Keratinocyte (primary cell): ENCODE results near the gene BABAM2. TPM values are rescaled to one million over a fixed set of nuclear protein-coding genes. Genes with fewer than 3 reads are reported as not detected.

ENCODE experiments used
- DNase-seq: peaks from one replicate; pipeline ENCODE4 v3.0.0-alpha.2; 2011; ENCODE audit warnings: low read depth, missing footprints, low spot score
- FAIRE-seq: peaks from 2 replicates; lab custom pipeline; 2011; peaks lifted over from hg19 to GRCh38; lab: Jason Lieb, UNC
- H2AFZ ChIP-seq: 2 replicates; pipeline ENCODE4 v1.6.0; 2012; ENCODE audit warnings: low read length, control low read depth, inconsistent platforms; ENCODE audit not compliant: control insufficient read depth
- H3K27ac ChIP-seq: 2 replicates; pipeline ENCODE4 v1.5.1; 2011; ENCODE audit warnings: low read length; ENCODE audit not compliant: control insufficient read depth, insufficient read depth
- H3K27me3 ChIP-seq: 3 replicates; pipeline ENCODE4 v1.6.0; 2011; ENCODE audit warnings: low read length; ENCODE audit not compliant: control insufficient read depth, insufficient read depth; ENCODE audit errors: extremely low read depth
- H3K36me3 ChIP-seq, 2 experiments: 2 replicates in 1 of 2; 3 replicates in 1 of 2; pipeline ENCODE4 v1.5.1; 2011; ENCODE audit warnings: low read length in 2 of 2, mild to moderate bottlenecking in 1 of 2; ENCODE audit not compliant: control insufficient read depth in 2 of 2, insufficient read depth in 2 of 2; ENCODE audit errors: extremely low read depth in 1 of 2
- H3K4me1 ChIP-seq: 3 replicates; pipeline ENCODE4 v1.5.1; 2011; ENCODE audit warnings: low read length; ENCODE audit not compliant: control insufficient read depth, insufficient read depth; ENCODE audit errors: extremely low read depth
- H3K4me2 ChIP-seq: 3 replicates; pipeline ENCODE4 v1.6.0; 2011; ENCODE audit warnings: low read depth, low read length; ENCODE audit not compliant: control insufficient read depth, insufficient read depth; ENCODE audit errors: extremely low read depth
- H3K4me3 ChIP-seq, 3 experiments: fragments of 200-600 bp in 1 of 3; sonication (generic) in 1 of 3; 2 replicates in 2 of 3; 3 replicates in 1 of 3; pipeline ENCODE4 v1.5.1; 2011 to 2016; ENCODE audit warnings: low read length in 3 of 3, mild to moderate bottlenecking in 3 of 3, control low read depth in 2 of 3, inconsistent platforms in 1 of 3, low read depth in 1 of 3, mixed read lengths in 1 of 3, mixed run types in 1 of 3, moderate library complexity in 1 of 3; ENCODE audit not compliant: control insufficient read depth in 2 of 3, insufficient read depth in 2 of 3; ENCODE audit errors: extremely low read depth in 1 of 3
- H3K79me2 ChIP-seq: 2 replicates; pipeline ENCODE4 v1.6.0; 2012; ENCODE audit warnings: low read length; ENCODE audit not compliant: control insufficient read depth, insufficient read depth
- H3K9ac ChIP-seq: 3 replicates; pipeline ENCODE4 v1.6.0; 2011; ENCODE audit warnings: low read length; ENCODE audit not compliant: control insufficient read depth, insufficient read depth; ENCODE audit errors: extremely low read depth
- H3K9me1 ChIP-seq: 3 replicates; pipeline ENCODE4 v1.6.0; 2011; ENCODE audit warnings: low read length; ENCODE audit not compliant: control insufficient read depth, insufficient read depth; ENCODE audit errors: extremely low read depth
- H3K9me3 ChIP-seq: 2 replicates; pipeline ENCODE4 v1.5.1; 2012; ENCODE audit warnings: low read depth, low read length; ENCODE audit not compliant: control insufficient read depth
- H4K20me1 ChIP-seq: 3 replicates; pipeline ENCODE4 v1.6.0; 2011; ENCODE audit warnings: low read length; ENCODE audit not compliant: control insufficient read depth, insufficient read depth; ENCODE audit errors: extremely low read depth
- CTCF ChIP-seq, 3 experiments: IDR thresholded peaks in 1 of 3; conservative IDR thresholded peaks in 1 of 3; optimal IDR thresholded peaks in 1 of 3; 2 replicates in 2 of 3; 3 replicates in 1 of 3; pipeline versions ENCODE3 to v1.5.1; 2011; ENCODE audit warnings: low read length in 3 of 3, mild to moderate bottlenecking in 3 of 3, moderate library complexity in 2 of 3, control low read depth in 1 of 3, inconsistent platforms in 1 of 3; ENCODE audit not compliant: insufficient read depth in 2 of 3; ENCODE audit errors: extremely low read depth in 1 of 3
- EZH2 ChIP-seq: IDR thresholded peaks from one replicate; pipeline ENCODE4 v1.6.1; 2012; ENCODE audit warnings: inconsistent platforms, mild to moderate bottlenecking, low read length, moderate library complexity
- dilution Hi-C: fragments of 300-500 bp; cut with MboI; formaldehyde crosslinking; loops from one replicate; pipeline ENCODE4 v1.7.0; 2020; ENCODE audit warnings: low sequenced_read_pairs; ENCODE audit not compliant: extremely low pct_ligation_motif_present
- polyA plus RNA-seq, 5 experiments: library from polyadenylated mRNA; depleted of rRNA in 3 of 5; stranded (reverse) in 3 of 5; stranded (forward) in 1 of 5; unstranded in 1 of 5; fragments of >200 nt; gene quantifications; 1 replicate in 1 of 5; 2 replicates in 3 of 5; 3 replicates in 1 of 5; pipeline versions ENCODE4 v1.2.1 to v1.2.3, GENCODE V29; 2011 to 2012; ENCODE audit warnings: missing spikeins in 2 of 5, low read depth in 1 of 5, low replicate concordance in 1 of 5

BABAM2 gene
- polyA plus RNA-seq, 1 donor (not counting 4 experiments of a cell fraction or from before 2014, with no cell fraction given) = 29.8 TPM

GRCh38 chr2:27887111-27887510 lies 3.4 kb upstream of the BABAM2 start:
- dilution Hi-C loops = no loop called here
- TF ChIP-seq CTCF (optimal IDR thresholded peaks at IDR 0.05 in 1 of 3, IDR thresholded peaks at IDR 0.05 in 1 of 3, conservative IDR thresholded peaks at IDR 0.05 in 1 of 3; ENCODE audit: extremely low read depth in 1 of 3, insufficient read depth in 2 of 3, low read length in 3 of 3) (no peak), EZH2 (no peak)
- no peaks in the 10 kb centered on the region for H3K9me3 ChIP-seq
- no peaks in the 10 kb centered on the region for H3K27me3 ChIP-seq
- H3K4me1 ChIP-seq = peaks cover 27% of the 10 kb centered on the region
- no peak overlapping the region for H3K9ac ChIP-seq
- H3K27ac ChIP-seq = no peak overlapping the region
- no peaks in the 10 kb centered on the region for H3K36me3 ChIP-seq
- no peaks in the 10 kb centered on the region for H4K20me1 ChIP-seq
- DNase-seq (no peak), FAIRE-seq (no peak)
- H3K79me2 ChIP-seq = peaks cover 6% of the 10 kb centered on the region
- no peaks in the 10 kb centered on the region for H3K9me1 ChIP-seq
- no peak overlapping the region for H2AFZ ChIP-seq
- no peak overlapping the region for H3K4me3 ChIP-seq
- H3K4me2 ChIP-seq = no peak overlapping the region

GRCh38 chr2:27887830-27888229 lies 2.7 kb upstream of the BABAM2 start:
- no peaks in the 10 kb centered on the region for H3K9me1 ChIP-seq
- DNase-seq (no peak), FAIRE-seq (no peak)
- no peak overlapping the region for H2AFZ ChIP-seq
- H3K9me3 ChIP-seq = no peaks in the 10 kb centered on the region
- dilution Hi-C loops = no loop called here
- H3K27me3 ChIP-seq = no peaks in the 10 kb centered on the region
- H3K79me2 ChIP-seq = peaks cover 6% of the 10 kb centered on the region
- H3K4me1 ChIP-seq = peaks cover 27% of the 10 kb centered on the region
- TF ChIP-seq EZH2 (no peak), CTCF (optimal IDR thresholded peaks at IDR 0.05 in 1 of 3, IDR thresholded peaks at IDR 0.05 in 1 of 3, conservative IDR thresholded peaks at IDR 0.05 in 1 of 3; ENCODE audit: extremely low read depth in 1 of 3, insufficient read depth in 2 of 3, low read length in 3 of 3) (no peak)
- H3K4me2 ChIP-seq = no peak overlapping the region
- H3K27ac ChIP-seq = no peak overlapping the region
- no peaks in the 10 kb centered on the region for H4K20me1 ChIP-seq
- H3K9ac ChIP-seq = no peak overlapping the region
- H3K36me3 ChIP-seq = no peaks in the 10 kb centered on the region
- no peak overlapping the region for H3K4me3 ChIP-seq
